Measurements from ENCODE around the gene UBE2H.

DNA sequence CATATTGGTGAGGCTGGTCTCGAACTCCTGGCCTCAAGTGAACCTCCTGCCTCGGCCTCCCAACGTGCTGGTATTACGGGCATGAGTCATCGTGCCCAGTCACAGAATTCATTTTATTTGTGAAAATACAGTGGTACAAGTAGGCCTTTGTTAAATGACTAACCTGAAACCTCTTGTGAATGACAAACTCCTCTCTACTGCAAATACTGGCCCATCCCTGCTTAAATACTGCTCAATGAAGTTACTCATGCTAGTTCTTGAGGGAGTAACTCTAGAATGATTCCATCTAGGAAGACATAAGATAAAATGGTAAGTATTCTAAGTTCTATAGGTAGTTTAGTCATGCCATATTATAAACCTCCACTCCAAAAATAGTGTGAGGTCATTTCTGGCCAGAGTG is 80.7 kb downstream of the UBE2H start:
- TF ChIP-seq, protein P1, sequence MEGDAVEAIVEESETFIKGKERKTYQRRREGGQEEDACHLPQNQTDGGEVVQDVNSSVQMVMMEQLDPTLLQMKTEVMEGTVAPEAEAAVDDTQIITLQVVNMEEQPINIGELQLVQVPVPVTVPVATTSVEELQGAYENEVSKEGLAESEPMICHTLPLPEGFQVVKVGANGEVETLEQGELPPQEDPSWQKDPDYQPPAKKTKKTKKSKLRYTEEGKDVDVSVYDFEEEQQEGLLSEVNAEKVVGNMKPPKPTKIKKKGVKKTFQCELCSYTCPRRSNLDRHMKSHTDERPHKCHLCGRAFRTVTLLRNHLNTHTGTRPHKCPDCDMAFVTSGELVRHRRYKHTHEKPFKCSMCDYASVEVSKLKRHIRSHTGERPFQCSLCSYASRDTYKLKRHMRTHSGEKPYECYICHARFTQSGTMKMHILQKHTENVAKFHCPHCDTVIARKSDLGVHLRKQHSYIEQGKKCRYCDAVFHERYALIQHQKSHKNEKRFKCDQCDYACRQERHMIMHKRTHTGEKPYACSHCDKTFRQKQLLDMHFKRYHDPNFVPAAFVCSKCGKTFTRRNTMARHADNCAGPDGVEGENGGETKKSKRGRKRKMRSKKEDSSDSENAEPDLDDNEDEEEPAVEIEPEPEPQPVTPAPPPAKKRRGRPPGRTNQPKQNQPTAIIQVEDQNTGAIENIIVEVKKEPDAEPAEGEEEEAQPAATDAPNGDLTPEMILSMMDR (IDR thresholded peaks at IDR 0.05): no peak
- TF ChIP-seq POLR2A (IDR thresholded peaks at IDR 0.05) (no peak), POLR2AphosphoS5 (IDR thresholded peaks at IDR 0.05) (no peak)

Data from upper lobe of left lung (tissue), 4 donors.